ENCODE data around the gene WEE2.

DNA sequence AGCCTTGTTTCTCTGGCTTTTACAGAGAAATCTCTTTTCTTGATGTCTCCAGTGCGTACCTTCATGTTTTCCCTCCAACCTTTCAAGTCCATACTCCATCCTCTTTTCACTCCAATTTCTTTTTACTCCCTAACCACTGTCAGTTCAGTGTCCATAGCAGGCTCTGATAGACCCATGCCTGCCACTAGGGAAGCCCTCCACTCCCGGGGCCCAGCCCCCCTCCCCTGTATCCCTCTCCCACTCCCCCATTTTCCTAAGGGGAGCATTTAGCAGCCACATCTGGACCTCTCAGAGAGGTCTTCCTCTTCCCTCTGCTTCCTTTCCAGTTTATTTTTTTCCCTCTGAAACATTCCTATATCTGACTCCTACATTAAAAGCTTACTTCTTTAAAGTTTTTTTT lies 39.3 kb upstream of the WEE2 start:
- TF ChIP-seq, protein P1, sequence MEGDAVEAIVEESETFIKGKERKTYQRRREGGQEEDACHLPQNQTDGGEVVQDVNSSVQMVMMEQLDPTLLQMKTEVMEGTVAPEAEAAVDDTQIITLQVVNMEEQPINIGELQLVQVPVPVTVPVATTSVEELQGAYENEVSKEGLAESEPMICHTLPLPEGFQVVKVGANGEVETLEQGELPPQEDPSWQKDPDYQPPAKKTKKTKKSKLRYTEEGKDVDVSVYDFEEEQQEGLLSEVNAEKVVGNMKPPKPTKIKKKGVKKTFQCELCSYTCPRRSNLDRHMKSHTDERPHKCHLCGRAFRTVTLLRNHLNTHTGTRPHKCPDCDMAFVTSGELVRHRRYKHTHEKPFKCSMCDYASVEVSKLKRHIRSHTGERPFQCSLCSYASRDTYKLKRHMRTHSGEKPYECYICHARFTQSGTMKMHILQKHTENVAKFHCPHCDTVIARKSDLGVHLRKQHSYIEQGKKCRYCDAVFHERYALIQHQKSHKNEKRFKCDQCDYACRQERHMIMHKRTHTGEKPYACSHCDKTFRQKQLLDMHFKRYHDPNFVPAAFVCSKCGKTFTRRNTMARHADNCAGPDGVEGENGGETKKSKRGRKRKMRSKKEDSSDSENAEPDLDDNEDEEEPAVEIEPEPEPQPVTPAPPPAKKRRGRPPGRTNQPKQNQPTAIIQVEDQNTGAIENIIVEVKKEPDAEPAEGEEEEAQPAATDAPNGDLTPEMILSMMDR (IDR thresholded peaks at IDR 0.05; ENCODE audit: borderline replicate concordance, extremely low read depth, low read length, poor library complexity, severe bottlenecking), result no peak
- no peak for TF ChIP-seq EZH2 (IDR thresholded peaks at IDR 0.05; ENCODE audit: borderline replicate concordance, low read depth, low read length, severe bottlenecking)

Data from DND-41 (cell line).